NCI-H2196 (cell line): ENCODE results near the gene FILIP1L.
"Not testable (repeated sequence)": the region's sequence is repeated elsewhere in the genome, so short reads cannot be mapped to it uniquely, and the experiment has no call there.

ENCODE experiments used
- DNase-seq: peaks from one replicate; lab custom pipeline; 2025; ENCODE audit not compliant: unreplicated experiment; lab: John Stamatoyannopoulos, UW

Gene FILIP1L

GRCh38 chr3:99851955-99852354 lies 262.3 kb downstream of the FILIP1L start:
- no peak for DNase-seq

- no peak for DNase-seq
These were observed 263.7 kb downstream of the FILIP1L start for GRCh38 chr3:99850608-99851007.

DNA sequence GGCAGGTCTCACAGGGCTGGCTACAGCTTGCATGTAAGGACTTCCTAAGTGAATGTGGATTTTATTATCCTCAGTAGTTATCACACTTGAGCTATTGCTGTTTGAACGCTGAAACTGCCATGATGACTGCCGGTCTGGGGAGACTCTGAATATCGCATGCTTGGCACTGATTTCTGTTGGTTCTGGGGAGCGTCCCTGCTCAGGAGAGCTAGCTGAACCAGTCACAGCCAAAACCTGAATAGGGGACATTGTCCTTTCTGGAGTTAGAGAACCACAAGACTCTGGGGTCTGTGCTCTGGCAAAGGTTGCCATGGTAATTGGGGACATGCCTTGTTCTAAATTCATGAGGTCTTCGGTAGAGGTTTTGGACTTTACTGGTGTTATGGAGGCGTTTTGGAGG lies 265.9 kb downstream of the FILIP1L start:
- no peak for DNase-seq

DNA sequence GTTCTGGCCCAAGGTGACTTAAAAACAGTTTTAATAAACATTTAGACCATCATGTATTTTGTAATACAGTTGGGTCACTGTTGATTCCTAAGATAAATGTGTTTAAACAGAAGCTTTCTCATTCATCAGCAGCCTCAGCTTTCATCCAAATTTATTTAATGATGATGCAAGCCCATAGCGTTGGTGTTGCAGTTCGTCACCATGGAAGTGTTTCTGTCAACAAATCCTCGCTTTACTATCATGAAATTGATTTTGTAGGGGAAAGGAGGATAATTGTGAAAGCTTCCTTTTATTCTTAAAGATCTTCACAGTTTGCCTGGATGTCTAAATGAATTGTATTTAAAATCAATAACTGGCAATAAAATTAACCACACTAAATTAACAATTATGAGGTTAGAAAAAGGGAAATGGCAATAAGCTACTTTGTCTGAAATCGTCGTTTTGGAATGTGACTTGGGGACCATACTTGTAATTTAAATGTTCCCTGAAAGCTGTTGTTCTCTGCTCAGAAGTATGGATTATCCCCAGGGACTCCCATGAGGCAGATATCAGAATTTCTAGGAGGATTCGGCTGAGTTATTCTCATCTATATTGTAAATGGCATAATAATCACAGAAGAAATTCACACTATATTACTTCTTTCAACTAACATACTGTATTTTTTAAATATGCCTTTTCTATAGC lies 267.7 kb downstream of the FILIP1L start:
- DNase-seq, result peak; percentile 55

DNA sequence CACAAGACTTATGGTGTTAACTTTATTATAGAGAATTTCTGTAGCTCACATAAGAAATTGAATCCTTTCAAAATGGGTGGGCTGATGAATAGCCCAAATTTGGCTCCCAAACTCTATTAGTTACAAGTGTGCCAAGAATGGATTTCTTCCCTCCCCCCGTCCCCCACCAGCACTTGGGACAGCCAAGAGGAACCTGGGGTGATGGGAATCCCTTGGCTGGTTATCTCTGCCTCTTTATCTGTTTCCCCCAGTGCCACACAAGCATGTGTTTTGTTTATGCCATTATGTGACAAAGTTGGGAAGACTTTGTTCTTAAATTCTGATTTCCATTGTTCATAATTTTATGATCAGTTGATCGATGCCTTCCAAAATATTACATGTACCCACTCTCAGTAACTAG lies 268.3 kb downstream of the FILIP1L start:
- no peak for DNase-seq

DNA sequence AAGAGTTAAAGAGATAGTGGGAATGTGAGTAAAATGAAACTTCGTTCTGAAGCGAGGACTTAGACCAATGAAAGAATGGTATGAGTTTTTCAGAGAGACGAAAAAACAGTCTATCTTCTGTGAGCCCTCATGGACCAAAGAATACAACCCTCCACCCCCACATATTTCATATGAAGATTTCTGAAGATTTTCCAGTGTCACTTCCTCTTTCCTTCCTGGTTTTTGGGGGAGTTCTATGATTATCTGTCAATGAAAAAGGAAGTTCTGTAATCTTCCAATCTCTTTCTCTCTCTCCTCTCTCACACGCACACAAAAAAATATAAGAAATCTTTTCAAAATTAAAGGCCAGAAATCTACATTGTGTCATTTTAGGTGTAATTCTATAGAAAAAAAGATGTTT lies 269.0 kb downstream of the FILIP1L start:
- DNase-seq, result no peak

GRCh38 chr3:99843590-99844258 lies 270.6 kb downstream of the FILIP1L start:
- DNase-seq, result no peak

- DNase-seq, result peak; percentile 71
These were observed 271.3 kb downstream of the FILIP1L start for GRCh38 chr3:99842826-99843589.

DNA sequence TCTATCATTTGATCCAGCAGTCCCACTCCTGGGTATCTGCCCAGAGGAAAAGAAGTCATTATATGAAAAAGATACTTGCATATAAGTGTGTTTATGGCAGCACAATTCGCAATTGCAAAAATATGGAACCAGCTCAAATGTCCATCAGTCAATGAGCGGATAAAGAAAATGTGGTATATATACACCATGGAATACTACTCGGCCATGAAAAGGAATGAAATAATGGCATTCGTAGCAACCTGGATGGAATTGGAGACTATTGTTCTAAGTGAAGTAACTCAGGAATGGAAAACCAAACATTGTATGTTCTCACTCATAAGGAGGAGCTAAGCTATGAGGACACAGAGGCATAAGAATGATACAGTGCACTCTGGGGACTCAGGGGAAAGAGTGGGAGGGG lies 272.4 kb downstream of the FILIP1L start:
- DNase-seq, result not testable (repeated sequence)

DNA sequence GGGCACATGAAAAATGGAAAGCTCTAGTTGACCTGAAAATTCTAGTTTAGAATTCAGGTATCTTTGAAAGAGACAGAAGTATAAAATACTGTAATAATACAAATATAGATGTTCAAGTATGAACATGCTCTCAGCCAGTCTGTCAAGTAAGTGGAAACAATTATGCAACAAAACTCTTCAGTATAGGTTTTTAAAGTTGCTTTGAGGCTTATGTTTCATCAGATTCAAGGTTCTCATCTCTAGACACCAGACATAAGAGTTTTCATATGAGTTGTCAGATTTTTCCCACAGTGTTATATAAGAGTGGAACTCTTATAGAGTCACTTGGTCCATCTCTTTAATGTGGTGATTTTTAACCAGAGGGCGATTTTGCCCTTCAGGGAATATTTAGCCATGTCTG lies 274.7 kb downstream of the FILIP1L start:
- DNase-seq, result no peak

DNA sequence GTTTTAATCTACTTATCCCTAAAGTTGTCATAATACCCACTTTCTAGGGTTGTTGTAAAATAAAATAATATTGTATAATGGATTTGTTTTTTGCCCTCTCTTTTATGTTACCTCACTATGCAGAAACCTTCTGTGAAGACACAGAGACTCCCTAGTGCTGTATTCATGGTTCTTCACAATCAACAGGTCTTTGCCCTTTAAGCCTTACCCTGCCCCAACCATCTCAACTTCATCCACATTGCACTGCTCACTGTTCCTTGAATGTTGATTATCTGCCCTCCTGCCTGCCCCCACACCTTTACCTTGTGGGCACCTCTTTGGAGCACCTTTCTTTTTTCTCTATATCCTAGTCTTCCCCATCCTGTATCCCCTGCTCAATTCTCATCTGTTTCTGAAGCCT lies 275.5 kb downstream of the FILIP1L start:
- no peak for DNase-seq

DNA sequence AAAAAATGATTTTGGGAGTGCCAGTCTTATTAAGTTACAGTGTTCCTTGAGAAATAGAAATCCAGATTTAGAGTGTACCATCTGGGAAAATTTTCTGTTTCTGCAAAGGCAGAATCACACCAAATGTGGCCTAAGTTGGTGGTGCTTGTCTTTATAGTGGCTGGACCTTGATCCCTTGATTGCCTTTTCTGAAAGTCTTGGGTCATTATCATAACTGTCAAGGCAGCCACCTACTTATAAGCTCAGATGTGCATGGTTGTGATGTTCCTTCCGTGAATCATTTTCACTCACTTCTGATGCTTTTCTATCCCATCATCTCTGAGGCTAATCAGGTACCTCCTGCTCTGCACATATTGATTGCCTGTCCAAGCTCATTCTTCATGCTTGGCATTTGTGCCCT lies 276.6 kb downstream of the FILIP1L start:
- DNase-seq, result no peak

DNA sequence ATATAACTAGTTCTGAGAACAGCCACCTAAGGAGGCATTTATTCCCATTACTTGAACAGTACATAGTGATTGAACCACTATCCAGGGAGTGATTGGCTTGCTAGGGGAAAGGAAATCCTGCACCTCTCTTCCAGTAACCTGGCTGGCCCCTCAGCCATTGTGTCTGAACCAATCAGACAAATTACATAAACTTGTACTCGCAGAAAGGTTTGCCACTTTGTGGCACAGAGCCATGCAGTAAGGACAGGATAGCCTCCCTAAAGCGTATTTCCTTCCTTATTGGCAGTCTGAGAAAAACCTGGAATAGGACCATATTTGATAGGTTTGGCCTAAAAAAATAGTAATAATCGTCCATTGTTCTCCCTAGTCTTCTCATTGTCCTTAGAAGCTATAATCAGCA lies 277.6 kb downstream of the FILIP1L start:
- no peak for DNase-seq

DNA sequence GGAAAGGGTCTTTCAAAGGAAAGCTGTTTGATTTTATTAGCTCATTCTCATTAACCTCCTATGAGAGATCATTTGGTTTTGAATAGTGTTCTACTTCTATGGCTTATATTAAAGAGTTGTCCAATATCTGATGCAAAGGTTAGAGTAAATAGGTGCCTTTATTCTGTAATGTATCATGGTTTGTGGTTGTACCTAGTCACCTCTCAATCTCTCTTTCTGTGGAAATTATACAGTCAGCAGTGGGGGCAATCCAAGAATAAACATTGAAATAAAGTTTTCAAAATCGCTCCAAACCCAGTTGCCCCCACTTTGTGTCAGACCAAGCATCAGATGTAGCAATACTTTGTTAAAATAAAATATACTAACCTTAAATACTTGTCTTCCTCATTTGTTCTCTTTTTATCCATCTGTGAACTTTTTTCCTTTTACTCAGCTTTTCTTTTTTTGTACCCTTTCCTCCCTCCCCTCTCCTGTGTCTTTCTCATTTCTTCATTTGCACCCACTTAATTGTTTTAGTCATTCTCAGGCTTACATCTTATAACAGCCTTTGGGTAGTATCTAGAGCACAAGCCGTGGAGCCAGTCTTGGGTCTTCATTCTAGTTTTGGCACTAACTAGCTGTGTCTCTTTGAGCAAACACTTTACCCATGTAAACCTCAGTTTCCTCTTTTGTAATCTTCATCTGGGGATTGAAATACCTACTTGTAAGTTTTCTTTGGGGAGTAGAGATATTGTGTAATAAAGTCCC lies 279.9 kb downstream of the FILIP1L start:
- no peak for DNase-seq

- DNase-seq, result no peak
These were observed 280.6 kb downstream of the FILIP1L start for GRCh38 chr3:99833617-99834205.

- no peak for DNase-seq
These were observed 284.5 kb downstream of the FILIP1L start for GRCh38 chr3:99829844-99830243.

GRCh38 chr3:99825004-99825640 lies 289.2 kb downstream of the FILIP1L start:
- DNase-seq, result no peak

GRCh38 chr3:99823723-99824711 lies 290.3 kb downstream of the FILIP1L start:
- no peak for DNase-seq

DNA sequence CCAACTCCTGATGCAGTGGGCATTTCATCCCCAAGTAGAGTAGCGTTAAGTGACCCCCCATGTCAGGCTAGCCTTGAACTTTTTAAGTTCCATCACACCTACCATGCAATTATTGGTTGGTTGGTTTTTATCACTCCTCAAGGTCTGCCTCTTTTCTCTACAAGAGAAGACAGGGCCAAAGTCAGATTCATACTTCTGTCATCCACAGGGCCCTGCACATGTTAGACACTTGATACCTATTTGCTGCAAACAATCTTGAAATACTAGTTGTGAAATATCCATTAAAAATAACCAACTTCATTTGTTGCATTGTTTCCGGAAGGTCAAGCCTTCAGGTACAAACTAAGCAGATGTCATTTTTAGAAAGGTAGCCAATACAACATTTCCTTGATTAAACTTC lies 295.5 kb downstream of the FILIP1L start:
- no peak for DNase-seq
